Keratinocyte (primary cell): ENCODE measurements around the gene LPAR3.

Experiments used
- EZH2 ChIP-seq: IDR thresholded peaks from one replicate; pipeline ENCODE4 v1.6.1; 2012; ENCODE audit warnings: inconsistent platforms, mild to moderate bottlenecking, low read length, moderate library complexity
- TF ChIP-seq, protein P1 (sequence below), 3 experiments: IDR thresholded peaks in 1 of 3; conservative IDR thresholded peaks in 1 of 3; optimal IDR thresholded peaks in 1 of 3; 2 replicates in 2 of 3; 3 replicates in 1 of 3; pipeline versions ENCODE3 to v1.5.1; 2011; ENCODE audit warnings: low read length in 3 of 3, mild to moderate bottlenecking in 3 of 3, moderate library complexity in 2 of 3, control low read depth in 1 of 3, inconsistent platforms in 1 of 3; ENCODE audit not compliant: insufficient read depth in 2 of 3; ENCODE audit errors: extremely low read depth in 1 of 3

DNA sequence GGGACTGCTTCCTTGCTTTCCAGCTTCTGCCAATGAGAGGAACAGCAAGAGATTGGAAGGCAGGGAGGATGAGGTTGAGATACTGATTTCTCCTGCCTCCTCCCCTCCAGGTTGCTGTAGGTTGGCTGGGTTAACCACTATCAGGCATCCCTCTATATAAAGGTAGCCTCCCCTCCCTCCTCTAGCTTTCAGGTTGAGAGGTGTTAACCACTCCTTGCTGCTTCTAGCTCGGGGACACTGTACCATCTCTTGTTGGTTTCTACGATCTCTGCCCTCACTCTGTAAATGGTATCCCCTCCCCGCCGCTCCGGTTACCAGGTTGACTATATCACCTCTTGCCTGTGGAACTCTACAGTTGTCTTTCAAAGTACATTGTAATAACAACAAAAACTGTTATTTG is 16.7 kb downstream of the LPAR3 start:
- TF ChIP-seq, protein P1, sequence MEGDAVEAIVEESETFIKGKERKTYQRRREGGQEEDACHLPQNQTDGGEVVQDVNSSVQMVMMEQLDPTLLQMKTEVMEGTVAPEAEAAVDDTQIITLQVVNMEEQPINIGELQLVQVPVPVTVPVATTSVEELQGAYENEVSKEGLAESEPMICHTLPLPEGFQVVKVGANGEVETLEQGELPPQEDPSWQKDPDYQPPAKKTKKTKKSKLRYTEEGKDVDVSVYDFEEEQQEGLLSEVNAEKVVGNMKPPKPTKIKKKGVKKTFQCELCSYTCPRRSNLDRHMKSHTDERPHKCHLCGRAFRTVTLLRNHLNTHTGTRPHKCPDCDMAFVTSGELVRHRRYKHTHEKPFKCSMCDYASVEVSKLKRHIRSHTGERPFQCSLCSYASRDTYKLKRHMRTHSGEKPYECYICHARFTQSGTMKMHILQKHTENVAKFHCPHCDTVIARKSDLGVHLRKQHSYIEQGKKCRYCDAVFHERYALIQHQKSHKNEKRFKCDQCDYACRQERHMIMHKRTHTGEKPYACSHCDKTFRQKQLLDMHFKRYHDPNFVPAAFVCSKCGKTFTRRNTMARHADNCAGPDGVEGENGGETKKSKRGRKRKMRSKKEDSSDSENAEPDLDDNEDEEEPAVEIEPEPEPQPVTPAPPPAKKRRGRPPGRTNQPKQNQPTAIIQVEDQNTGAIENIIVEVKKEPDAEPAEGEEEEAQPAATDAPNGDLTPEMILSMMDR (optimal IDR thresholded peaks at IDR 0.05 in 1 of 3, IDR thresholded peaks at IDR 0.05 in 1 of 3, conservative IDR thresholded peaks at IDR 0.05 in 1 of 3; ENCODE audit: extremely low read depth in 1 of 3, insufficient read depth in 2 of 3, low read length in 3 of 3), result no peak
- TF ChIP-seq EZH2, result no peak
